A549 (cell line): Measurements from ENCODE around the gene CNTFR. TPM values are rescaled to one million over a fixed set of nuclear protein-coding genes. Genes with fewer than 3 reads are reported as not detected.

Experiments
- ATAC-seq, 2 experiments: fragments of 200-7000 bp in 1 of 2; fragments of >200 bp in 1 of 2; cut with Nextera tagmentation in 1 of 2; cut with Tn5 transposase in 1 of 2; 3 replicates each; pipeline versions ENCODE4 v1.8.0 to v1.9.1; 2018 to 2020; ENCODE audit warnings: mild to moderate bottlenecking in 1 of 2, moderate library complexity in 1 of 2
- CTCF ChIA-PET: fragments of 300-600 bp; sonication (Branson Sonifier 250); formaldehyde crosslinking; extraction: SDS; loops from one replicate; lab custom pipeline; 2021; ENCODE audit warnings: antibody characterized with exemption, inconsistent platforms; lab: Yijun Ruan, JAX
- POLR2A ChIA-PET: fragments of 350-600 bp; formaldehyde crosslinking; extraction: SDS; loops from one replicate; lab custom pipeline; 2021; ENCODE audit warnings: antibody characterized with exemption, inconsistent platforms; lab: Yijun Ruan, JAX
- DNase-seq, 2 experiments: peaks; one replicate each; pipeline versions ENCODE4 v3.0.0 to v3.0.0-alpha.2; 2011 to 2016; ENCODE audit warnings: low read depth in 1 of 2, low spot score in 1 of 2
- FAIRE-seq: peaks from 2 replicates; lab custom pipeline; 2011; peaks lifted over from hg19 to GRCh38; lab: Jason Lieb, UNC
- H3K27ac ChIP-seq, 2 experiments: fragments of >200 bp; sonication (Bioruptor Twin); formaldehyde crosslinking; 3 replicates each; pipeline ENCODE4 v1.5.1; 2016 to 2017
- H3K4me1 ChIP-seq: fragments of >200 bp; sonication (Bioruptor Twin); formaldehyde crosslinking; 3 replicates; pipeline ENCODE4 v1.6.1; 2016
- H3K4me2 ChIP-seq: fragments of >200 bp; sonication (Bioruptor Twin); formaldehyde crosslinking; 3 replicates; pipeline ENCODE4 v1.6.1; 2016
- H3K4me3 ChIP-seq: fragments of >200 bp; sonication (Bioruptor Twin); formaldehyde crosslinking; 3 replicates; pipeline ENCODE4 v1.5.1; 2016
- H3K9me3 ChIP-seq: fragments of >200 bp; sonication (Bioruptor Twin); formaldehyde crosslinking; 3 replicates; pipeline ENCODE4 v1.6.1; 2016
- ATOH8 ChIP-seq: fragments of 250-450 bp; sonication (Bioruptor Pico); IDR thresholded peaks from 2 replicates; pipeline ENCODE4 v1.5.0; 2020; ENCODE audit warnings: low read depth, mild to moderate bottlenecking, moderate library complexity
- BCL3 ChIP-seq: fragments of >200 bp; sonication (Bioruptor Twin); formaldehyde crosslinking; IDR thresholded peaks from 3 replicates; pipeline ENCODE4 v1.6.1; 2016
- CBX8 ChIP-seq: fragments of 200-600 bp; sonication (generic); IDR thresholded peaks from 2 replicates; pipeline ENCODE4 v1.6.1; 2016
- CHD4 ChIP-seq: fragments of 200-600 bp; sonication (generic); IDR thresholded peaks from 2 replicates; pipeline ENCODE4 v1.6.1; 2016; ENCODE audit warnings: antibody characterized with exemption, mild to moderate bottlenecking, borderline replicate concordance
- ELK1 ChIP-seq: fragments of 150-350 bp; IDR thresholded peaks from 2 replicates; pipeline ENCODE4 v1.6.1; 2014; ENCODE audit warnings: low read depth, mild to moderate bottlenecking, low read length
- FOSB ChIP-seq: fragments of 250-450 bp; sonication (Bioruptor Pico); IDR thresholded peaks from 2 replicates; pipeline ENCODE4 v1.5.0; 2020; ENCODE audit warnings: mild to moderate bottlenecking, moderate library complexity
- FOXS1 ChIP-seq: fragments of 250-450 bp; sonication (Bioruptor Pico); IDR thresholded peaks from 2 replicates; pipeline ENCODE4 v1.5.0; 2020; ENCODE audit warnings: mild to moderate bottlenecking, moderate library complexity
- HES2 ChIP-seq: fragments of >200 bp; sonication (Bioruptor Twin); formaldehyde crosslinking; IDR thresholded peaks from 2 replicates; pipeline ENCODE4 v1.6.1; 2016
- HEYL ChIP-seq: fragments of 250-450 bp; sonication (Bioruptor Pico); IDR thresholded peaks from 2 replicates; pipeline ENCODE4 v1.8.0; 2021; ENCODE audit warnings: mild to moderate bottlenecking, moderate library complexity
- HOXA7 ChIP-seq: fragments of 250-450 bp; sonication (Bioruptor Pico); IDR thresholded peaks from 2 replicates; pipeline ENCODE4 v1.5.0; 2020; ENCODE audit warnings: mild to moderate bottlenecking, moderate library complexity
- KDM1A ChIP-seq: fragments of 200-600 bp; sonication (generic); IDR thresholded peaks from 2 replicates; pipeline ENCODE4 v1.6.1; 2016; ENCODE audit warnings: low read depth, mild to moderate bottlenecking
- MAFK ChIP-seq: fragments of 450-650 bp; IDR thresholded peaks from 2 replicates; pipeline ENCODE4 v1.6.1; 2014; ENCODE audit not compliant: partially characterized antibody
- RCOR1 ChIP-seq: fragments of 150-350 bp; IDR thresholded peaks from 2 replicates; pipeline ENCODE4 v1.6.1; 2014; ENCODE audit warnings: antibody characterized with exemption, low read length, low read depth
- TFCP2L1 ChIP-seq: fragments of 250-450 bp; sonication (Bioruptor Pico); IDR thresholded peaks from 2 replicates; pipeline ENCODE4 v1.5.0; 2021; ENCODE audit warnings: mild to moderate bottlenecking
- TP53 ChIP-seq: fragments of 250-450 bp; sonication (Bioruptor Pico); IDR thresholded peaks from 2 replicates; pipeline ENCODE4 v1.5.0; 2021; ENCODE audit warnings: mild to moderate bottlenecking, moderate library complexity
- USF2 ChIP-seq: fragments of 450-650 bp; IDR thresholded peaks from 2 replicates; pipeline ENCODE4 v1.6.1; 2014; ENCODE audit warnings: antibody characterized with exemption
- ZFP36 ChIP-seq: fragments of 450-650 bp; IDR thresholded peaks from 2 replicates; pipeline ENCODE4 v1.6.1; 2014; ENCODE audit warnings: borderline replicate concordance; ENCODE audit not compliant: partially characterized antibody
- WGBS: methylation state at CpG from one replicate; pipeline ENCODE4 v1.1.6; 2017; ENCODE audit errors: missing lambda C conversion rate; 5-methylcytosine and 5-hydroxymethylcytosine counted together
- polyA plus RNA-seq, 4 experiments: library from polyadenylated mRNA; depleted of rRNA in 3 of 4; stranded (reverse); fragments of >200 nt; fragmentation: RNase III in 1 of 4; extraction: RNeasy Plus Mini Kit Qiagen cat#74134 plus additional on column Dnase treatment in 1 of 4; gene quantifications; 2 replicates in 3 of 4; 3 replicates in 1 of 4; pipeline ENCODE4 v1.2.3, GENCODE V29; 2011 to 2017

The CNTFR gene
- polyA plus RNA-seq, 2 of the 4 experiments (the other 2 are of a cell fraction) = 0.09 TPM; not detected in 1

- FAIRE-seq (no peak), DNase-seq (no peak), ATAC-seq (no peak)
- peak; percentile 5 for TF ChIP-seq MAFK
- no peak for TF ChIP-seq ATOH8
- POLR2A ChIA-PET = no interaction called here
- H3K9me3 ChIP-seq = no peaks in the 10 kb centered on the region
- CTCF ChIA-PET = interaction anchor here (0.6 to 11.6 kb wide), 10 partner anchors 9 to 190 kb away, joined by 3 to 297 read pairs (median 26); no protein-coding TSS in a partner anchor
- H3K4me1 ChIP-seq = peaks cover 2% of the 10 kb centered on the region; the same call in 2 of the 3 replicates
- WGBS = 61% methylated on average over 9 of the region's 9 CpGs
- no peak overlapping the region for H3K4me3 ChIP-seq
- H3K4me2 ChIP-seq = no peak overlapping the region
- no peak overlapping the region for H3K27ac ChIP-seq
Measured at GRCh38 chr9:34594177-34594576, 4.7 kb upstream of the CNTFR start.

GRCh38 chr9:34592895-34593601 is 3.5 kb upstream of the CNTFR start:
- Histone ChIP-seq H3K4me1 (peaks cover 7% of the 10 kb centered on the region; the same call in 2 of the 3 replicates), H3K4me2 (no peak overlapping the region), H3K4me3 (no peak overlapping the region), H3K9me3 (no peaks in the 10 kb centered on the region), H3K27ac (no peak overlapping the region)
- DNase-seq = no peak
- POLR2A ChIA-PET = no interaction called here
- CTCF ChIA-PET = interaction anchor here (1.0 to 11.6 kb wide), 23 partner anchors 12 to 265 kb away, joined by 3 to 297 read pairs (median 20); partner anchors contain the start of genes RPP25L and SIGMAR1
- TF ChIP-seq CHD4 (no peak), USF2 (no peak), KDM1A (no peak), FOSB (no peak), HES2 (no peak), RCOR1 (no peak), TFCP2L1 (CRISPR knock-in tag) (no peak), HOXA7 (CRISPR knock-in tag) (no peak), TP53 (CRISPR knock-in tag) (no peak), CBX8 (no peak), ZFP36 (no peak), BCL3 (no peak), MAFK (no peak), ATOH8 (no peak), ELK1 (no peak), FOXS1 (CRISPR knock-in tag) (no peak), HEYL (CRISPR knock-in tag) (no peak)
- ATAC-seq = no peak
- WGBS = 56% methylated on average over 3 of the region's 26 CpGs
- no peak for FAIRE-seq
